ENCODE measurements around the gene ZYG11A. TPM values are rescaled to one million over a fixed set of nuclear protein-coding genes. Genes with fewer than 3 reads are reported as not detected.

The ZYG11A gene
- total and polyA plus RNA-seq, 2 of the 13 experiments (the other 11 are each of a cell fraction or from before 2014, with no cell fraction given) = not detected

DNA sequence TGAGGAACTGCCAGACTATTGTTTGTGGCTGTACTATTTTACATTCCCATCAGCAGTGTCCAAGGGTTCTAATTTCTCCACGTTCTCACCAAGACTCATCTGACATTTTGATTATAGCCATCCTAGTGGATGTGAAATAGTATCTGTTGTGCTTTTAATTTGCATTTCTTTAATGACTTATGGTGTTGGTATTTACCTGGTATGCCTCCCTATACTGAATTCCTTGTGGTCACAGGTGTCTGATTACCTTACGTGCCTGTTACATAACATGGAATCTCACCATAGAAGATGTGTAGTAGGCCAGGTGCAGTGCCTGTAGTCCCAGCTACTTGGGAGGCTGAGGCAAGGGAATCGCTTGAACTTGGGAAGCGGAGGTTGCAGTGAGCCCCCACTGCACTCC lies 13.5 kb downstream of the ZYG11A start:
- ChIA-PET POLR2A (no interaction called here), CTCF (ENCODE audit: low intra/inter-chr PET ratio, low total read pairs) (no interaction called here)
- Histone ChIP-seq H3K27me3 (ENCODE audit: control insufficient read depth in 1 of 2, insufficient read depth in 2 of 2, low read length in 2 of 2) (no peaks in the 10 kb centered on the region), H3K9me3 (ENCODE audit: low read length) (no peaks in the 10 kb centered on the region), H3K9ac (ENCODE audit: insufficient read depth, low read depth, low read length) (no peak overlapping the region), H3K4me1 (ENCODE audit: insufficient read depth, low read length) (no peaks in the 10 kb centered on the region), H3K36me3 (replicated peaks in 1 of 2; ENCODE audit: control insufficient read depth in 1 of 2, insufficient read depth in 2 of 2, low read length in 2 of 2) (no peaks in the 10 kb centered on the region), H3K4me3 (replicated peaks in 1 of 3; ENCODE audit: insufficient read depth in 1 of 3, low read depth in 2 of 3, low read length in 3 of 3) (no peak overlapping the region), H3K27ac (ENCODE audit: extremely low read length, insufficient read depth, low read length) (no peak overlapping the region), H4K20me1 (ENCODE audit: insufficient read depth, low read length) (no peaks in the 10 kb centered on the region), H3K79me2 (ENCODE audit: insufficient read depth, low read length) (no peaks in the 10 kb centered on the region), H3K4me2 (ENCODE audit: low read depth, low read length) (no peak overlapping the region), H2AFZ (ENCODE audit: low read length) (no peak overlapping the region)
- no peak for DNase-seq (ENCODE audit: low spot score)
- no TSS peak for BruUV-seq (replicated peaks)
- in situ Hi-C loops (cut with HindIII; ENCODE audit: extremely low pct_ligation_motif_present, low pct_unique_long_range_greater_than_20kb) = no loop called here
- FAIRE-seq = no peak
- intact Hi-C loops (cut with micrococcal nuclease; ENCODE audit: unreplicated experiment) = no loop called here
- no peak for TF ChIP-seq PAF1 (CRISPR knock-in tag; IDR thresholded peaks at IDR 0.05)
- no peak for TF ChIP-seq ZNF331 (CRISPR knock-in tag; IDR thresholded peaks at IDR 0.05)
- TF ChIP-seq ATF7-NPFF (CRISPR knock-in tag; IDR thresholded peaks at IDR 0.05; ENCODE audit: low read depth) = no peak
- TF ChIP-seq IKZF4 (CRISPR knock-in tag; IDR thresholded peaks at IDR 0.05; ENCODE audit: borderline replicate concordance, low read depth, not compliant biosample characterization) = no peak
- no peak for TF ChIP-seq TSC22D2 (CRISPR knock-in tag; IDR thresholded peaks at IDR 0.05; ENCODE audit: borderline replicate concordance)
- TF ChIP-seq CENPT (CRISPR knock-in tag; IDR thresholded peaks at IDR 0.05; ENCODE audit: low read depth) = no peak
- no peak for TF ChIP-seq ZZZ3 (CRISPR knock-in tag; IDR thresholded peaks at IDR 0.05; ENCODE audit: borderline replicate concordance)
- TF ChIP-seq FOXA1 (IDR thresholded peaks at IDR 0.05) = no peak
- no peak for TF ChIP-seq FOXA1 (CRISPR knock-in tag; IDR thresholded peaks at IDR 0.05)
- TF ChIP-seq, protein P1, sequence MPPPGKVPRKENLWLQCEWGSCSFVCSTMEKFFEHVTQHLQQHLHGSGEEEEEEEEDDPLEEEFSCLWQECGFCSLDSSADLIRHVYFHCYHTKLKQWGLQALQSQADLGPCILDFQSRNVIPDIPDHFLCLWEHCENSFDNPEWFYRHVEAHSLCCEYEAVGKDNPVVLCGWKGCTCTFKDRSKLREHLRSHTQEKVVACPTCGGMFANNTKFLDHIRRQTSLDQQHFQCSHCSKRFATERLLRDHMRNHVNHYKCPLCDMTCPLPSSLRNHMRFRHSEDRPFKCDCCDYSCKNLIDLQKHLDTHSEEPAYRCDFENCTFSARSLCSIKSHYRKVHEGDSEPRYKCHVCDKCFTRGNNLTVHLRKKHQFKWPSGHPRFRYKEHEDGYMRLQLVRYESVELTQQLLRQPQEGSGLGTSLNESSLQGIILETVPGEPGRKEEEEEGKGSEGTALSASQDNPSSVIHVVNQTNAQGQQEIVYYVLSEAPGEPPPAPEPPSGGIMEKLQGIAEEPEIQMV (CRISPR knock-in tag; IDR thresholded peaks at IDR 0.05; ENCODE audit: low read depth) = no peak
- ATAC-seq = no peak
- WGBS (ENCODE audit: low lambda C conversion rate) = 56% methylated on average over 4 of the region's 4 CpGs

Measured in HepG2 (cell line).